ENCODE results near the gene RNF166. TPM values are rescaled to one million over a fixed set of nuclear protein-coding genes. Genes with fewer than 3 reads are reported as not detected.

Gene RNF166
- total RNA-seq, 3 donors from 2014 or later (not counting 1 experiment from before 2014, with no cell fraction given) = 459 to 712 (median 501) TPM

- intact Hi-C loops (cut with micrococcal nuclease) = loop anchor here (5.0 kb wide), 1 partner anchor 121 kb away; the partner anchor contains the start of genes GALNS and TRAPPC2L
- no peaks in the 10 kb centered on the region for H3K9me3 Mint-ChIP-seq
- peaks cover 0 to 6% of the 10 kb centered on the region in 2 donors for H3K4me1 Mint-ChIP-seq
- Histone ChIP-seq H3K4me3 (ENCODE audit: low read length) (no peak overlapping the region), H3K27me3 (ENCODE audit: control insufficient read depth, insufficient read depth, low read length) (no peaks in the 10 kb centered on the region), H3K27ac (ENCODE audit: low read length) (no peak overlapping the region), H3K4me1 (ENCODE audit: control insufficient read depth, insufficient read depth, low read length) (peaks cover 12% of the 10 kb centered on the region), H3K36me3 (ENCODE audit: control insufficient read depth, insufficient read depth, low read length) (peaks cover 50% of the 10 kb centered on the region), H3K9me3 (ENCODE audit: control insufficient read depth, insufficient read depth, low read length) (no peaks in the 10 kb centered on the region)
- 98% methylated on average over 17 of the region's 21 CpGs for WGBS (ENCODE audit: insufficient coverage)
- H3K4me3 Mint-ChIP-seq = no peak overlapping the region
- no peak for TF ChIP-seq CTCF (IDR thresholded peaks at IDR 0.05)
- no peaks in the 10 kb centered on the region for H3K36me3 Mint-ChIP-seq
- no peak for DNase-seq
- no peak overlapping the region for H3K27ac Mint-ChIP-seq
- ATAC-seq = no peak
- no peaks in the 10 kb centered on the region for H3K27me3 Mint-ChIP-seq (ENCODE audit: low read depth in 2 of 2)
These were observed 30.3 kb upstream of the RNF166 start for GRCh38 chr16:88736496-88736895.

- no peaks in the 10 kb centered on the region for H3K36me3 Mint-ChIP-seq
- H3K27me3 Mint-ChIP-seq (ENCODE audit: low read depth in 2 of 2) = no peaks in the 10 kb centered on the region
- Histone ChIP-seq H3K9me3 (ENCODE audit: control insufficient read depth, insufficient read depth, low read length) (no peaks in the 10 kb centered on the region), H3K36me3 (ENCODE audit: control insufficient read depth, insufficient read depth, low read length) (peaks cover 51% of the 10 kb centered on the region), H3K27ac (ENCODE audit: low read length) (no peak overlapping the region), H3K27me3 (ENCODE audit: control insufficient read depth, insufficient read depth, low read length) (no peaks in the 10 kb centered on the region), H3K4me3 (ENCODE audit: low read length) (no peak overlapping the region), H3K4me1 (ENCODE audit: control insufficient read depth, insufficient read depth, low read length) (peaks cover 12% of the 10 kb centered on the region)
- 98% methylated on average over 21 of the region's 21 CpGs for WGBS (ENCODE audit: insufficient coverage)
- H3K4me1 Mint-ChIP-seq = peaks cover 0 to 10% of the 10 kb centered on the region in 2 donors
- no peak overlapping the region for H3K4me3 Mint-ChIP-seq
- intact Hi-C loops (cut with micrococcal nuclease) = loop anchor here (5.0 kb wide), 1 partner anchor 121 kb away; the partner anchor contains the start of genes GALNS and TRAPPC2L
- no peak for ATAC-seq
- TF ChIP-seq CTCF (IDR thresholded peaks at IDR 0.05) = no peak
- DNase-seq = no peak
- H3K9me3 Mint-ChIP-seq = no peaks in the 10 kb centered on the region
- no peak overlapping the region for H3K27ac Mint-ChIP-seq
These were observed 29.9 kb upstream of the RNF166 start for GRCh38 chr16:88736088-88736487.

- H3K36me3 ChIP-seq (ENCODE audit: control insufficient read depth, insufficient read depth, low read length) = peaks cover 52% of the 10 kb centered on the region
- no peaks in the 10 kb centered on the region for H3K9me3 Mint-ChIP-seq
These were observed 29.4 kb upstream of the RNF166 start for GRCh38 chr16:88735616-88736015.

More at GRCh38 chr16:88735616-88736015, 29.4 kb upstream of the RNF166 start:
- H3K4me1 ChIP-seq (ENCODE audit: control insufficient read depth, insufficient read depth, low read length) = peaks cover 12% of the 10 kb centered on the region
- no peak for TF ChIP-seq CTCF (IDR thresholded peaks at IDR 0.05)
- no peak overlapping the region for H3K27ac Mint-ChIP-seq
- no peak overlapping the region for H3K4me3 ChIP-seq (ENCODE audit: low read length)
- no peaks in the 10 kb centered on the region for H3K9me3 ChIP-seq (ENCODE audit: control insufficient read depth, insufficient read depth, low read length)
- no peak for DNase-seq
- intact Hi-C loops (cut with micrococcal nuclease) = loop anchor here (5.0 kb wide), 1 partner anchor 122 kb away; the partner anchor contains the start of genes GALNS and TRAPPC2L
- 93% methylated on average over 10 of the region's 10 CpGs for WGBS (ENCODE audit: insufficient coverage)
- no peaks in the 10 kb centered on the region for H3K36me3 Mint-ChIP-seq
- no peak overlapping the region for H3K27ac ChIP-seq (ENCODE audit: low read length)
- no peaks in the 10 kb centered on the region for H3K27me3 Mint-ChIP-seq (ENCODE audit: low read depth in 2 of 2)
- ATAC-seq = no peak
- H3K4me1 Mint-ChIP-seq = peaks cover 0 to 10% of the 10 kb centered on the region in 2 donors
- no peak overlapping the region for H3K4me3 Mint-ChIP-seq
- no peaks in the 10 kb centered on the region for H3K27me3 ChIP-seq (ENCODE audit: control insufficient read depth, insufficient read depth, low read length)
